HG03571 (cell line): ENCODE data around the gene RGS7.
"Not testable (repeated sequence)": the region's sequence is repeated elsewhere in the genome, so short reads cannot be mapped to it uniquely, and the experiment has no call there.

ENCODE experiments used
- ATAC-seq: cut with Tn5 transposase; IDR thresholded peaks from one replicate; pipeline ENCODE4 v1.9.1; 2021; ENCODE audit not compliant: unreplicated experiment

Gene RGS7

GRCh38 chr1:241143765-241144442 is 213.1 kb downstream of the RGS7 start:
- ATAC-seq: no peak

- no peak for ATAC-seq
Measured at GRCh38 chr1:241142493-241142892, 214.5 kb downstream of the RGS7 start.

GRCh38 chr1:241141646-241142045 is 215.4 kb downstream of the RGS7 start:
- ATAC-seq: not testable (repeated sequence)

- no peak for ATAC-seq
Measured at GRCh38 chr1:241140670-241141069, 216.3 kb downstream of the RGS7 start.

GRCh38 chr1:241139047-241139446 is 218.0 kb downstream of the RGS7 start:
- no peak for ATAC-seq

GRCh38 chr1:241138248-241138647 is 218.8 kb downstream of the RGS7 start:
- no peak for ATAC-seq

GRCh38 chr1:241136389-241136788 is 220.6 kb downstream of the RGS7 start:
- ATAC-seq: no peak

- ATAC-seq: no peak
Measured at GRCh38 chr1:241131636-241132194, 225.3 kb downstream of the RGS7 start.

GRCh38 chr1:241130881-241131280 is 226.1 kb downstream of the RGS7 start:
- ATAC-seq: no peak

GRCh38 chr1:241129207-241129960 is 227.6 kb downstream of the RGS7 start:
- ATAC-seq: no peak

- no peak for ATAC-seq
Measured at GRCh38 chr1:241125286-241125685, 231.7 kb downstream of the RGS7 start.

GRCh38 chr1:241118049-241118448 is 239.0 kb downstream of the RGS7 start:
- no peak for ATAC-seq

GRCh38 chr1:241115784-241116183 is 241.2 kb downstream of the RGS7 start:
- no peak for ATAC-seq

- no peak for ATAC-seq
Measured at GRCh38 chr1:241114699-241115233, 242.2 kb downstream of the RGS7 start.

- ATAC-seq: no peak
Measured at GRCh38 chr1:241113557-241113956, 243.4 kb downstream of the RGS7 start.

- no peak for ATAC-seq
Measured at GRCh38 chr1:241109039-241109438, 248.0 kb downstream of the RGS7 start.

GRCh38 chr1:241105147-241105546 is 251.9 kb downstream of the RGS7 start:
- no peak for ATAC-seq

GRCh38 chr1:241102664-241103063 is 254.3 kb downstream of the RGS7 start:
- no peak for ATAC-seq

GRCh38 chr1:241101622-241102021 is 255.4 kb downstream of the RGS7 start:
- ATAC-seq: no peak

- no peak for ATAC-seq
Measured at GRCh38 chr1:241097479-241097878, 259.5 kb downstream of the RGS7 start.

GRCh38 chr1:241096982-241097381 is 260.0 kb downstream of the RGS7 start:
- no peak for ATAC-seq

- no peak for ATAC-seq
Measured at GRCh38 chr1:241095847-241096246, 261.2 kb downstream of the RGS7 start.
